Sigmoid colon (tissue), 7 donors: ENCODE measurements around the gene RETN. TPM values are rescaled to one million over a fixed set of nuclear protein-coding genes. Genes with fewer than 3 reads are reported as not detected.

ENCODE experiments used
- DNase-seq: peaks from one replicate; pipeline ENCODE4 v3.0.0-alpha.2; 2019
- H3K27ac ChIP-seq, 4 donors: fragments of 200-600 bp; sonication (generic); one replicate each; pipeline ENCODE4 v1.5.1; 2016 to 2019; ENCODE audit warnings: mild to moderate bottlenecking in 1 of 4
- H3K27me3 ChIP-seq, 3 donors: fragments of 200-600 bp; sonication (generic); one replicate each; pipeline ENCODE4 v1.5.1; 2019; ENCODE audit warnings: mild to moderate bottlenecking in 1 of 3
- H3K36me3 ChIP-seq, 4 donors: fragments of 200-600 bp; sonication (generic); one replicate each; pipeline ENCODE4 v1.5.1; 2016 to 2019
- H3K4me1 ChIP-seq, 4 donors: fragments of 200-600 bp; sonication (generic); one replicate each; pipeline ENCODE4 v1.5.1; 2017 to 2019
- H3K4me3 ChIP-seq, 4 donors: fragments of 200-600 bp; sonication (generic); one replicate each; pipeline ENCODE4 v1.5.1; 2017 to 2019; ENCODE audit warnings: mild to moderate bottlenecking in 2 of 4, moderate library complexity in 1 of 4
- H3K9me3 ChIP-seq, 4 donors: fragments of 200-600 bp in 3 of 4; sonication (generic) in 3 of 4; one replicate each; pipeline versions ENCODE4 v1.5.1 to v1.6.1; 2013 to 2019
- CTCF ChIP-seq, 4 experiments: fragments of 450-650 bp in 3 of 4; fragments of 200-600 bp in 1 of 4; IDR thresholded peaks; one replicate each; pipeline ENCODE4 v1.5.1; 2016 to 2019; ENCODE audit warnings: antibody characterized with exemption in 4 of 4, mild to moderate bottlenecking in 3 of 4, moderate library complexity in 2 of 4
- EP300 ChIP-seq, 4 donors: sonication (generic); formaldehyde crosslinking; IDR thresholded peaks; one replicate each; pipeline ENCODE4 v1.6.1; 2017; ENCODE audit warnings: antibody characterized with exemption in 4 of 4
- POLR2A ChIP-seq, 2 donors: fragments of 450-650 bp; IDR thresholded peaks; one replicate each; pipeline ENCODE4 v1.6.1; 2016; ENCODE audit warnings: antibody characterized with exemption in 2 of 2, mild to moderate bottlenecking in 2 of 2, moderate library complexity in 2 of 2
- POLR2AphosphoS5 ChIP-seq, 4 donors: sonication (generic); formaldehyde crosslinking; IDR thresholded peaks; one replicate each; pipeline ENCODE4 v1.6.1; 2017; ENCODE audit warnings: antibody characterized with exemption in 4 of 4
- WGBS, 2 donors: extraction: QIAGEN DNeasy Blood & Tissue Kit; methylation state at CpG; one replicate each; pipeline ENCODE4 v1.1.7; 2013; 5-methylcytosine and 5-hydroxymethylcytosine counted together
- intact Hi-C: fragments of 100-400 bp; cut with DNase I; formaldehyde crosslinking; loops from one replicate; pipeline ENCODE4 v1.15.1; 2023
- polyA plus RNA-seq, 3 donors: library from polyadenylated mRNA; stranded (reverse); fragments of 200-250 nt; gene quantifications; one replicate each; pipeline ENCODE4 v1.2.3, GENCODE V29; 2013
- total RNA-seq, 4 donors: library from RNA; depleted of rRNA; stranded (reverse); fragments of >200 nt; gene quantifications; one replicate each; pipeline ENCODE4 v1.1.0, GENCODE V29; 2016
- donor health status: healthy with polysubstance abuse.
- donor health status: Bipolar disorder and iron deficiency.
- donor health status: healthy.

The RETN gene
- total and polyA plus RNA-seq, 7 donors: 3.6 to 38.1 (median 8.6) TPM; not detected in 4

- intact Hi-C loops: no loop called here
- peaks cover 0 to 8% (median 4%) of the 10 kb centered on the region in 4 donors for H3K4me1 ChIP-seq
- H3K4me3 ChIP-seq: no peak overlapping the region
- H3K27me3 ChIP-seq: peaks cover 0 to 34% (median 10%) of the 10 kb centered on the region in 3 donors
- TF ChIP-seq EP300 (IDR thresholded peaks at IDR 0.05) (no peak), POLR2AphosphoS5 (IDR thresholded peaks at IDR 0.05) (no peak), CTCF (IDR thresholded peaks at IDR 0.05) (no peak), POLR2A (IDR thresholded peaks at IDR 0.05) (no peak)
- DNase-seq: no peak
- H3K9me3 ChIP-seq: no peaks in the 10 kb centered on the region
- WGBS, 2 donors: 87 to 90% methylated on average over 15 of the region's 15 CpGs
- H3K27ac ChIP-seq: no peak overlapping the region
- no peaks in the 10 kb centered on the region for H3K36me3 ChIP-seq
Measured at GRCh38 chr19:7648265-7649014, 20.4 kb upstream of the RETN start.

GRCh38 chr19:7650148-7650547 lies 18.7 kb upstream of the RETN start:
- TF ChIP-seq POLR2A (IDR thresholded peaks at IDR 0.05) (no peak), EP300 (IDR thresholded peaks at IDR 0.05) (no peak), POLR2AphosphoS5 (IDR thresholded peaks at IDR 0.05) (no peak), CTCF (IDR thresholded peaks at IDR 0.05) (no peak)
- no peak for DNase-seq
- H3K27ac ChIP-seq: no peak overlapping the region
- no peak overlapping the region for H3K4me3 ChIP-seq
- H3K4me1 ChIP-seq: peaks cover 0 to 8% (median 4%) of the 10 kb centered on the region in 4 donors
- intact Hi-C loops: no loop called here
- 46 to 57% methylated on average over 2 of the region's 2 CpGs for WGBS, 2 donors
- no peaks in the 10 kb centered on the region for H3K9me3 ChIP-seq
- peaks cover 0 to 28% (median 4%) of the 10 kb centered on the region in 3 donors for H3K27me3 ChIP-seq
- no peaks in the 10 kb centered on the region for H3K36me3 ChIP-seq

- Histone ChIP-seq H3K9me3 (no peaks in the 10 kb centered on the region), H3K4me1 (peaks cover 0 to 8% (median 4%) of the 10 kb centered on the region in 4 donors), H3K36me3 (no peaks in the 10 kb centered on the region), H3K4me3 (peak overlapping the region in 2 of 4 donors; percentile 28 to 30), H3K27ac (peak overlapping the region in 1 of 4 donors; percentile 35), H3K27me3 (peaks cover 0 to 12% (median 0%) of the 10 kb centered on the region in 3 donors)
- 4 to 5% methylated on average over 28 of the region's 28 CpGs for WGBS, 2 donors
- TF ChIP-seq POLR2AphosphoS5 (IDR thresholded peaks at IDR 0.05) (peak in 1 of 4 donors; percentile 46), POLR2A (IDR thresholded peaks at IDR 0.05) (no peak), CTCF (IDR thresholded peaks at IDR 0.05) (peak; percentile 88 to 96 (median 92))
- DNase-seq: peak; percentile 90
- intact Hi-C loops: loop anchor here (1.0 to 2.0 kb wide), 2 partner anchors 28 to 149 kb away; partner anchors contain the start of gene TRAPPC5
Measured at GRCh38 chr19:7652061-7652641, 16.7 kb upstream of the RETN start.

GRCh38 chr19:7654401-7654800 lies 14.4 kb upstream of the RETN start:
- 75 to 81% methylated on average over 8 of the region's 8 CpGs for WGBS, 2 donors
- Histone ChIP-seq H3K36me3 (no peaks in the 10 kb centered on the region), H3K27ac (no peak overlapping the region), H3K9me3 (no peaks in the 10 kb centered on the region), H3K27me3 (peaks cover 0 to 10% (median 0%) of the 10 kb centered on the region in 3 donors), H3K4me3 (no peak overlapping the region), H3K4me1 (peaks cover 0 to 8% (median 4%) of the 10 kb centered on the region in 4 donors)
- intact Hi-C loops: no loop called here
- no peak for DNase-seq
- TF ChIP-seq POLR2AphosphoS5 (IDR thresholded peaks at IDR 0.05) (no peak), POLR2A (IDR thresholded peaks at IDR 0.05) (no peak), EP300 (IDR thresholded peaks at IDR 0.05) (no peak), CTCF (IDR thresholded peaks at IDR 0.05) (no peak)
